Activated gamma-delta T cell treated with Interleukin-2 at 50 U/mL for 16 hours (primary cell): Measurements from ENCODE around the gene SEPTIN7.

Experiments used
- DNase-seq: peaks from one replicate; pipeline ENCODE4 v3.0.0-alpha.2; 2020

The SEPTIN7 gene

GRCh38 chr7:35792472-35792871, 8.4 kb upstream of the SEPTIN7 start:
- no peak for DNase-seq

GRCh38 chr7:35792873-35793489, 7.9 kb upstream of the SEPTIN7 start:
- no peak for DNase-seq

DNA sequence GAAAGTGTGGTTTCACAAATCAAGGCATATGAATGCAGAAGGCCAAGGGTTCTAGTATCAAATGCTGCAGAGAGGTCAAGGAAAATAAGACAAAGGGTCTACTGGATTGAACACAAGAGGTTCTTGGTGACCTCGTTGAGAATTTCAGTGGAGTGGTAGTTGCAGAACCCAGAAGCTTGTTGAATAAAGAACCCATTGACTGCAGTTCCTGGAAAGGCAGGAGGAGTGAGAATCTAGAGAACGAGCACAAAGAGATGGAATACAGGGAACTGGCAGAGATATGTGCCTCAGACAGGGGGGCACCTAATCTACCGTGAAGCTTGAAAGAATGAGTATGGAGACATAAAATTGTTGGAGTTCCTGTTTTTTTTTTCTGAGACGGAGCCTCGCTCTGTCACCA, 3.5 kb upstream of the SEPTIN7 start:
- no peak for DNase-seq

DNA sequence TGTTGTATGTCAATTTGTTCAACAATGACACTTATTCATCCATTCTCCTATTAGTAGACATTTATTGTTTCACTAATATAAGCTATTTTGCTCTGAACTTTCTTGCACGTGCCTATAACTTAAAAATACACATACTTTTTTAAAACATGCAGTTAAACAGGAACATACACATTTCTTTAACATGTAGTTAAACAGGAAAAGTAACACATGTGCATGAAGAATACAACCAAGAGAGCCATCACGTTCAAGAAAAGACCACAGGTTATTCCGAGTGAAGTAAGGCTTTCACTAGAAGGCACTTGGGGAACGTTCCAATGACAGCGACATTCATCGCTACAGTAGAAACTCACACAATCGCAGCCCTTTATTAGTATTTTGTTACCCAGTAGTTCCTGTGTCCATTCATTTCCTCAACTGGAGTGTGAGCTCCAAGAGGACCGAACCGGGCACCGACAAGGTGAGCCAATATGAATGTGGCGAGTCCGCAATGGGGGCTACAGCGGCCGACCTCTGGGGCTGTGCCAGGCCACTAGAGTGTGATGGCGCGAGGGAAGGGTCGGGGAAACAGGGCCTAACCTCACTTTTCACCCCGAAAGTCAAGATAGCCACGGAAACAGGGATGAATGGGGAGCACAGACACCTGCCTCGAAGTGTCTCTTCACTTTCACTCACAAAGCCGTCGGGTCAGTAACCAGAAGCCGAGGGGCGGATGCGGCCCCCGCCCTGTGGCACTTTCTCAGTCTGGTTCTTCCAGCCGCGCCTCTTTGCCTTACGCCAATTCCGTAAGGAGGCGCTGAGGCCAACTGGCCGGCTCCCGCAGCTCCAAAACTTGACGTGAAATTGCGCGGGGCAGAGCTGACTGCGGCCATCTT, 775 bp upstream of the SEPTIN7 start:
- DNase-seq = peak; percentile 75

GRCh38 chr7:35801392-35802101, 690 bp downstream of the SEPTIN7 start:
- DNase-seq = peak; percentile 76

GRCh38 chr7:35802102-35802466, 1.2 kb downstream of the SEPTIN7 start:
- no peak for DNase-seq

DNA sequence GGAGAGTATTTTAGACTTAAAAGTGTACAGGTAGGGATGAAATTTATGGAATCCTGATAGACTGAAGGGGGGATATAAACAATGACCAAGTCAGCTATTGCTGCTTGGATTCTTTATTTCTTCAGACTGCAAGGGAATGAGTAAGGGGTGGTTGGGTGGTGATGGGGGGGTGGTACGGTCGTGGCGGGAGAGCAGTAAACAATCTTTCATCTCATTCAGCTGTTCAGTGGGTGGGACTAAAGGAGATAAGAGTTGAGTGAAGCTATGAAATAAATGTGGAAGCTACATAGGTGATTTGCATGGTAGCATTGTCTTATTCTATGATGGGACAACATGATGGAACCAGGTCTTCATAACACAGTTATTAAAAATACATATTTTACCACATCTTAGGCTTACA, 1.8 kb downstream of the SEPTIN7 start:
- DNase-seq = no peak

DNA sequence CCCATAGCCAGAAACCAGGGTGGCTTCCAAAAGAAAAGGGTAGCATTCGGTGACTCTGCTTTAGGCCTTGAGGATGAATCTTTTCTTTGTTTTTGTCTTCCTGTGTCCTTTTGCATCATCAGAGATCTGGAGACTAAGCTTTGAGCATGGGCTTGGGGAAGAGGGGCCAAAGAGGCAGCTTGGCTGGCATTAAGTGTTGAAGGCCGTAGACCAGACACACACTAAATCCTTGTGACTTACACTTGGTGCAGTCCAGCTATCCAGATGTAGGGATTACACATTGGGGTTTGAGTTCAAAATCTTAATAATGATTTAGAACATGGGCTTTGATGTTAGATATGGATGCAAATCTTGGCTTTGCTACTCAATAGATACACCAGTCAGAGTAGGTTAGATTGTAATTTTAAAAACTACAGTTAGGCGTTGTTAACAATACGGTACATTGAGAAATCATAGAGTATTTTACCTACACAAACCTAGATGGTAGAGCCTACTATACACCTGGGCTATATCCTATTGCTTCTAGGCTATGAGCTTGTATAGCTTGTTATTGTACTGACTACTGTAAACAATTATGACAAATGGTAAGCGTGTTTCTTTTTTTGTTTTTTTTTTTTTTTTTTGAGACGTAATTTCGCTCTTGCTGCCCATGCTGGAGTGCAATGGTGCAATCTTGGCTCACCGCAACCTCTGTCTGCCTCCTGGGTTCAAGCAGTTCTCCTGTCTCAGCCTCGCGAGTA, 3.5 kb downstream of the SEPTIN7 start:
- DNase-seq = no peak

DNA sequence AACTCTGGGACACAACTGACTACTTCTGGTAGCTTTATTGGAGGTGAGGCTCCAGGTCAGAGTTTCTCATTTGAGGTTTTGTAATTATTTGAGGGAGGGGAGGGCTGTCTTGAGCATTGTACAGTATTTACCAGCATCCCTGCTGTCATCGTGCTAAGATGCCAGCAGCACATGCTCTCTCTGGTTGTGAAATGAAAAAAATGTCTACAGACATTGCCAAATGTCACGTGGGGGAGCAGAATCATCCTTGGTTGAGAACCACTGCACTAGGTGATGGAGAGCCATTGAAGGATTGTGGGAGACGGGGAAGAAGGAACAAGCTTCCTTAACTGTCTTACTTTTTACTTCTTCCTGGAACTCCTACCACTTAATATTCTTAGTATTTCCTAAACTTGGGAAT, 5.0 kb downstream of the SEPTIN7 start:
- DNase-seq = no peak

- DNase-seq = no peak
Measured at GRCh38 chr7:35816514-35816913, 15.7 kb downstream of the SEPTIN7 start.

DNA sequence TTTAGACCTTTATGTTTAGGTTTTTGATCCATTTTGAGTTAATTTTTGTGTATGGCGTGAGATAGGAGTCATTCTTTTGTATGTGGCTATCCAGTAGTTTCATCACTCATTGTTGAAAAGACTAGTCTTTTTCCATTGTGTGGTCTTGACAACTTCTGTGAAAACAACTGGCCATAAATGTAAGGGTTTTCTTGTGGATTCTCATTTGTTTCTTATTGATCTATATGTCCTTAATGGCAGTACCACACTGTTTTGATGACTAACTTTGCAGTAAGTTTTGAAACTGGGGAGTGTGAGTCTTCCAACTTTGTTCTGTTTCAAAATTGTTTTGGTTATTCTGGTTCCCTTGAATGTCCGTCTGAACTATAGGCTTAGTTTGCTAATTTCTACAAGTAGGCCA, 16.3 kb downstream of the SEPTIN7 start:
- DNase-seq = no peak

- no peak for DNase-seq
Measured at GRCh38 chr7:35817930-35818329, 17.1 kb downstream of the SEPTIN7 start.

DNA sequence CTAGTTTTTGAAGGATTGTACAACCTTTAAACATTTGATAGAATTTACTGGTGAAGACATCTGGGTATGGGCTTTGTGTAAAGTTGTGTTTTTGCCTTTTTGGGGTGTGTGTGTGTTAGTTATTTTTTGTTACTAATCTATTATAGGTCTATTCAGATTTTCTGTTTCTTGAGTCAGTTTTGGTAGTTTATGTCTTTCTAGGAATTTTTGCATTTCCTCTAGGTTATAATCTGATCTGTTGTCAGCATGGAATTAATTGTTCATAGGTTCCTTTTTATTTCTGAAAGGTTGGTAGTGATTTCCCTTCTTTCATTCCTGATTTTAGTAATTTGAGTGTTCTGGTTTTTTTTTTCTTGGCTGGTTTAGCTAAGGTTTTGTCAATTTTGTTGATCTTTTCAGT, 17.7 kb downstream of the SEPTIN7 start:
- DNase-seq = no peak

- no peak for DNase-seq
Measured at GRCh38 chr7:35819310-35819709, 18.5 kb downstream of the SEPTIN7 start.

DNA sequence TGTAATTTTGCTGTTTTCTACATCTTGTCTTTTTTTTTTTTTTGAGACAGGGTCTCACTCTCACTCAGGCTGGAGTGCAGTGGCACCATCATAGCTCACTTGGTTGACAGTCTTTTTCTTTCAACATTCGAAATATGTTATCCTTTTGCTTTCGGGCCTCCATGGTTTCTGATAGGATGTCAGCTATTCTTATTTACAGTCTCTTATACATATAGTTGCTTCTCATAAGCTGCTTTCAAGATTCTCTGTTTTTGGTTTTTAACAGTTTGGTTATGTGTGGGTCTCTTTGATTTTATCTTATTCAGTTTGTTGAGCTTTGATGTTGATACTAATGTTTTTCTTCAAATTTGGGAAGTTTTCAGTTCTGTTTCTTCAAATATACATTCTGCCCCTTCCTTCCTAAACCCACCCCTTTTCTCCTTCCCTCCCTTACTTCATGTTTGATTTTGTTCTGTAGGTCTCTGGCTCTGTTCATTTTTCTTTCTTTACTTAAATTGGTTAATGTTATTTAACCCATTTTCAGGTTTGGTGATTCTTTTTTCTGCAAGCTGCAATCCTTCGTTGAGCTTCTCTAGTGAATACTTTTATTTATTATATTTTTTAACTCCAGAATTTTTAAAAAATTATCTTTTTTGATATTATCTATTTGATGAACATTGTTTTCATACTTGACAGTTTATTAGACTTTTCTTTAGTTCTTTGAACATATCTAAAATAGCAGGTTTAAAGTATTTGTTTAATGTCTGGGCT, 19.3 kb downstream of the SEPTIN7 start:
- DNase-seq = no peak

DNA sequence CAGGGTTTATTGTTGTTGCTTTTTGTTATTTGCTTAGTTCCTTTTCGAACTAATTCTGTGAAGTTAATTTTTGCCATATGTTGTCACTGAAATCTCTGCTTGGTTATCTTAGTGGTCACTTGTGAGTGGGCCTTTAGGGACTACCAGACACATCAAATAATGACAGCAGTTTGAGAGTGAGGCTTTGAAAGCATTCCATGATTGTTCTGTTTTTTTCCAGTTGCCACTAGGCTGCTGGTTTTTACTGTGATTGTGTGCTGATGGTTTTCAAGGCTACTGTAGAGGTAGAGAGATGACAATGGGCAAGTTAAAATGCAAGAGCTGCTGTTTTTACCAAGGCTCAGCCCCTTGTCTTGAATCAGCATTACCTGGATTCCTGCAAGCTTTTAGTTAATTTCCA, 20.0 kb downstream of the SEPTIN7 start:
- DNase-seq = no peak

- DNase-seq = no peak
Measured at GRCh38 chr7:35823440-35823839, 22.6 kb downstream of the SEPTIN7 start.

DNA sequence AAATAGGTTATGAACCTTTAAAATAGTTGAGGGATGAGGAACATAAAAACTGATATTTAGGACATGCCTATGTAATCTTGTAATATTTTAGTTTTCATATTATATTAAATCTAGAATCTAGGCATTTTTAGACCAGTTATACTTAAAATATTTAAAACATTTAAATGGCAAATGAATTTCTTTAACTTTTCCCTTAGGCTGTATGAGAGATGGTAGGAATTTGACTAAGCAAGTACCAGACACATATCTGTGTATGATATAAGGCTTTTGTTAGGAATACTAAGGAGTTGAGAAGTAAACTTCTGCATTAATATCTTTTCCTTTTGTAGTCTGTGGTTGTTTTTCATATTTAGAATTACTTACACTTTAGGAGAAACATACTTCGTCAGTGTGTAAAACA, 25.1 kb downstream of the SEPTIN7 start:
- DNase-seq = no peak

DNA sequence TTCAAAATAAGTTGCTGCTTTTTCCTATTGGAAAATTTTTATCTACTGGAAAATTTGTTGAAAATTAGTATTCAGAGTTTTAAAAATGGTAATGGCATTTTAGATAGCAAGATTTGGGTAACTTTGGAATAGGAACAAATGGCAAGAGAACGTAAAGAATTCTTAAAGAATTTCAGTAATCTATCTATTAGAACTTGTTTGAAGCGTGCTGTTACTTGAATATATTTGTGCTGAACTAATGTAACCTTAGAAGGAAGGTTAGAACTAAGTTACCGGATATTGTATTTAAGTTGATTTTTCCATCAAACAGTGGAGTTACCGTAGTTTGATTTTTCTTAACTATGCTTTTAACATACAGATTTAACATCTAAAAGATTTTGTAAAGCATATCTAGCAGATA, 25.9 kb downstream of the SEPTIN7 start:
- DNase-seq = no peak

DNA sequence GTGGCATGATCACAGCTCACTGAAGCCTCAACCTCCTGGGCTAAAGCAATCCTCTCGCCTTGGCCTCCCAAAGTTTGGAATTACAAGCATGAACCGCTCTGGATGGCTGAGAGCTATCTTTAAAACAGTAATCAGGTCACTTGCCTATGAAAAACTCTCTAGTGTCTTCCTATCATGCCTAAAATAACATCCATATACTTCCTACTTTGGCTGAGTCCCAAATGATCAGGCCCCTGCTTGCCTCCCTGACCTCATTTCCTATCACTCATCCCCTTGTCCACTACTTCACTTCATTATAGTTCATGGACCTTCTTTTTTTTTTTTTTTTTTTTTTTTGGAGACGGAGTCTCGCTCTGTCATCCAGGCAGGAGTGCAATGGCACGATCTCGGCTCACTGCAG, 28.0 kb downstream of the SEPTIN7 start:
- no peak for DNase-seq

GRCh38 chr7:35831208-35831607, 30.4 kb downstream of the SEPTIN7 start:
- no peak for DNase-seq
